Thoracic aorta (tissue), 2 donors: Measurements from ENCODE around the gene ALLC. TPM values are rescaled to one million over a fixed set of nuclear protein-coding genes. Genes with fewer than 3 reads are reported as not detected.

ENCODE experiments used
- ATAC-seq: fragments of 150-250 bp; one replicate; pipeline ENCODE4 v1.8.0; 2017; ENCODE audit warnings: low read depth; ENCODE audit not compliant: insufficient number of reproducible peaks, low FRiP score
- DNase-seq: peaks from one replicate; pipeline ENCODE4 v3.0.0-alpha.2; 2020; ENCODE audit warnings: low spot score
- H3K27ac ChIP-seq, 2 donors: fragments of 200-600 bp; sonication (generic); 1 replicate in 1 of 2; 2 replicates in 1 of 2; pipeline ENCODE4 v1.5.1; 2016; ENCODE audit warnings: mild to moderate bottlenecking in 2 of 2, moderate library complexity in 2 of 2
- H3K27me3 ChIP-seq: fragments of 200-600 bp; sonication (generic); replicated peaks from 2 replicates; pipeline ENCODE4 v1.6.0; 2016; ENCODE audit warnings: mild to moderate bottlenecking; ENCODE audit not compliant: insufficient read depth
- H3K36me3 ChIP-seq: fragments of 200-600 bp; sonication (generic); one replicate; pipeline ENCODE4 v1.5.1; 2016
- H3K4me1 ChIP-seq, 2 donors: fragments of 200-600 bp; sonication (generic); 1 replicate in 1 of 2; 2 replicates in 1 of 2; pipeline versions ENCODE4 v1.5.1 to v1.6.0; 2016; ENCODE audit warnings: low read depth in 2 of 2, mild to moderate bottlenecking in 1 of 2; ENCODE audit not compliant: control insufficient read depth in 1 of 2
- H3K4me3 ChIP-seq: fragments of 200-600 bp; sonication (generic); 2 replicates; pipeline ENCODE4 v1.5.1; 2016; ENCODE audit warnings: mild to moderate bottlenecking
- H3K9me3 ChIP-seq: fragments of 200-600 bp; sonication (generic); 2 replicates; pipeline ENCODE4 v1.5.1; 2016
- CTCF ChIP-seq: fragments of 200-600 bp; sonication (generic); IDR thresholded peaks from one replicate; pipeline ENCODE4 v1.5.1; 2019; ENCODE audit warnings: antibody characterized with exemption
- total RNA-seq, 2 donors: library from RNA; depleted of rRNA; stranded (reverse); fragments of >200 nt; gene quantifications; one replicate each; pipeline versions ENCODE4 v1.1.0 to v1.2.3, GENCODE V29; 2016

Gene ALLC
- total RNA-seq, 2 donors from 2014 or later, result 1.1 TPM; not detected in 1

GRCh38 chr2:3638456-3638810, 19.6 kb upstream of the ALLC start:
- Histone ChIP-seq H3K36me3 (no peaks in the 10 kb centered on the region), H3K4me1 (no peaks in the 10 kb centered on the region), H3K27me3 (no peaks in the 10 kb centered on the region), H3K4me3 (no peak overlapping the region), H3K27ac (no peak overlapping the region), H3K9me3 (no peaks in the 10 kb centered on the region)
- ATAC-seq (no peak), DNase-seq (no peak)
- TF ChIP-seq CTCF, result no peak

GRCh38 chr2:3639015-3639630, 18.9 kb upstream of the ALLC start:
- Histone ChIP-seq H3K4me1 (no peaks in the 10 kb centered on the region), H3K27ac (no peak overlapping the region), H3K9me3 (no peaks in the 10 kb centered on the region), H3K4me3 (no peak overlapping the region), H3K27me3 (no peaks in the 10 kb centered on the region), H3K36me3 (no peaks in the 10 kb centered on the region)
- ATAC-seq (no peak), DNase-seq (no peak)
- TF ChIP-seq CTCF, result no peak

- Histone ChIP-seq H3K9me3 (no peaks in the 10 kb centered on the region), H3K27me3 (no peaks in the 10 kb centered on the region), H3K4me1 (no peaks in the 10 kb centered on the region), H3K4me3 (no peak overlapping the region), H3K27ac (no peak overlapping the region), H3K36me3 (no peaks in the 10 kb centered on the region)
- ATAC-seq (no peak), DNase-seq (no peak)
- TF ChIP-seq CTCF, result no peak
Measured at GRCh38 chr2:3639653-3640052, 18.3 kb upstream of the ALLC start.

- no peak for TF ChIP-seq CTCF
- no peaks in the 10 kb centered on the region for H3K4me1 ChIP-seq
- DNase-seq (no peak), ATAC-seq (no peak)
- H3K9me3 ChIP-seq, result no peaks in the 10 kb centered on the region
- H3K4me3 ChIP-seq, result no peak overlapping the region
- no peaks in the 10 kb centered on the region for H3K27me3 ChIP-seq
- H3K27ac ChIP-seq, result no peak overlapping the region
- no peaks in the 10 kb centered on the region for H3K36me3 ChIP-seq
Measured at GRCh38 chr2:3641181-3641580, 16.8 kb upstream of the ALLC start.

GRCh38 chr2:3641841-3642421, 16.1 kb upstream of the ALLC start:
- no peaks in the 10 kb centered on the region for H3K36me3 ChIP-seq
- DNase-seq, result no peak
- H3K4me1 ChIP-seq, result no peaks in the 10 kb centered on the region
- H3K27ac ChIP-seq, result no peak overlapping the region
- H3K27me3 ChIP-seq, result no peaks in the 10 kb centered on the region
- no peak for TF ChIP-seq CTCF
- ATAC-seq, result no peak
- H3K4me3 ChIP-seq, result no peak overlapping the region
- no peaks in the 10 kb centered on the region for H3K9me3 ChIP-seq
